ENCODE data around the gene WDR1.

WDR1 gene

DNA sequence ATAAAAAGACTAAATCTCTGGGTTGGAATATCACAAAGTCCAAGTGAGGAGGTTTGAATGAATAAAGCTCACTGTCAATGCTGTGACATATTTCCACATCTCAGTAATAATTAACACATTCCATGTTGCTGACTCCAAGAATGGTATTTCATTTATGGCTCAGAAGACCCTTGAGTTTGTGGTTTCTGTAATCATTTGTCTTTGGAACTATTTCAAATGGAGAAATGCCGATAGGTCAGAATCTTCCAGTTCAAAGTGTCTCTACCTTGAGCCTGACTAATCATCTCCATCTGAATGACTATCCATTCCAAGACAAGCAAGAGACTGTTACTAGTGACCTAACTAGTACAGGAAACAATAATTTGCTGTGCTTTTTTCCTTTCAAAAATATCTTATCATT, 71.1 kb downstream of the WDR1 start:
- H3K36me3 ChIP-seq = no peaks in the 10 kb centered on the region
- peak overlapping the region; percentile 64 for H3K27ac ChIP-seq
- peaks cover 25 to 54% of the 10 kb centered on the region in 2 experiments for H3K4me1 ChIP-seq (ENCODE audit: control insufficient read depth in 1 of 2, insufficient read depth in 1 of 2, low read depth in 1 of 2, low read length in 1 of 2)
- TF ChIP-seq, protein P1, sequence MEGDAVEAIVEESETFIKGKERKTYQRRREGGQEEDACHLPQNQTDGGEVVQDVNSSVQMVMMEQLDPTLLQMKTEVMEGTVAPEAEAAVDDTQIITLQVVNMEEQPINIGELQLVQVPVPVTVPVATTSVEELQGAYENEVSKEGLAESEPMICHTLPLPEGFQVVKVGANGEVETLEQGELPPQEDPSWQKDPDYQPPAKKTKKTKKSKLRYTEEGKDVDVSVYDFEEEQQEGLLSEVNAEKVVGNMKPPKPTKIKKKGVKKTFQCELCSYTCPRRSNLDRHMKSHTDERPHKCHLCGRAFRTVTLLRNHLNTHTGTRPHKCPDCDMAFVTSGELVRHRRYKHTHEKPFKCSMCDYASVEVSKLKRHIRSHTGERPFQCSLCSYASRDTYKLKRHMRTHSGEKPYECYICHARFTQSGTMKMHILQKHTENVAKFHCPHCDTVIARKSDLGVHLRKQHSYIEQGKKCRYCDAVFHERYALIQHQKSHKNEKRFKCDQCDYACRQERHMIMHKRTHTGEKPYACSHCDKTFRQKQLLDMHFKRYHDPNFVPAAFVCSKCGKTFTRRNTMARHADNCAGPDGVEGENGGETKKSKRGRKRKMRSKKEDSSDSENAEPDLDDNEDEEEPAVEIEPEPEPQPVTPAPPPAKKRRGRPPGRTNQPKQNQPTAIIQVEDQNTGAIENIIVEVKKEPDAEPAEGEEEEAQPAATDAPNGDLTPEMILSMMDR (IDR thresholded peaks at IDR 0.05) = no peak
- H3K4me3 ChIP-seq (ENCODE audit: low read depth in 1 of 2, low read length in 1 of 2) = no peak overlapping the region
- no peaks in the 10 kb centered on the region for H3K9me3 ChIP-seq
- peaks cover 6% of the 10 kb centered on the region for H3K27me3 ChIP-seq

DNA sequence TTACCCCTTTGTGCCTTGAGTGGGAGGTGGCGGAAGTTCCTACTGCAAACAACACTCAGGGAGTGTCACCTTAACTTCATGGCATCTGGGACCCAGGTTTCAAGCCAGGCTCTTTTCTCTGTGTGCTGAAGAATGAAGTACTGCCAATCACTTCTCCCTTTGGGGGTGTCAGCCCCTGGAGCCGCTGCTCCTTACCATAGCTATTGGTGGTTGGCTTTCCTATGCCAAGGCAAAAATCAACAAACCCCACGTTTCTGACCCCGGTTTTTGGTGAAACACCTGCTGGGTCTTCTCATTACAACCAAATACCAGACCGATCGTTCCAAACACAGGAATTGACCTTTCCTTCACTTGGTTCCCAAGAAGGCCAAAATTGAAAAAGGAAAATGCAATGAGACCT, 75.6 kb downstream of the WDR1 start:
- Histone ChIP-seq H3K4me3 (ENCODE audit: low read depth in 1 of 2, low read length in 1 of 2) (no peak overlapping the region), H3K36me3 (no peaks in the 10 kb centered on the region), H3K9me3 (no peaks in the 10 kb centered on the region), H3K27me3 (no peaks in the 10 kb centered on the region), H3K4me1 (ENCODE audit: control insufficient read depth in 1 of 2, insufficient read depth in 1 of 2, low read depth in 1 of 2, low read length in 1 of 2) (peaks cover 0 to 21% of the 10 kb centered on the region in 2 experiments), H3K27ac (no peak overlapping the region)
- TF ChIP-seq, protein P1 (IDR thresholded peaks at IDR 0.05) = no peak

DNA sequence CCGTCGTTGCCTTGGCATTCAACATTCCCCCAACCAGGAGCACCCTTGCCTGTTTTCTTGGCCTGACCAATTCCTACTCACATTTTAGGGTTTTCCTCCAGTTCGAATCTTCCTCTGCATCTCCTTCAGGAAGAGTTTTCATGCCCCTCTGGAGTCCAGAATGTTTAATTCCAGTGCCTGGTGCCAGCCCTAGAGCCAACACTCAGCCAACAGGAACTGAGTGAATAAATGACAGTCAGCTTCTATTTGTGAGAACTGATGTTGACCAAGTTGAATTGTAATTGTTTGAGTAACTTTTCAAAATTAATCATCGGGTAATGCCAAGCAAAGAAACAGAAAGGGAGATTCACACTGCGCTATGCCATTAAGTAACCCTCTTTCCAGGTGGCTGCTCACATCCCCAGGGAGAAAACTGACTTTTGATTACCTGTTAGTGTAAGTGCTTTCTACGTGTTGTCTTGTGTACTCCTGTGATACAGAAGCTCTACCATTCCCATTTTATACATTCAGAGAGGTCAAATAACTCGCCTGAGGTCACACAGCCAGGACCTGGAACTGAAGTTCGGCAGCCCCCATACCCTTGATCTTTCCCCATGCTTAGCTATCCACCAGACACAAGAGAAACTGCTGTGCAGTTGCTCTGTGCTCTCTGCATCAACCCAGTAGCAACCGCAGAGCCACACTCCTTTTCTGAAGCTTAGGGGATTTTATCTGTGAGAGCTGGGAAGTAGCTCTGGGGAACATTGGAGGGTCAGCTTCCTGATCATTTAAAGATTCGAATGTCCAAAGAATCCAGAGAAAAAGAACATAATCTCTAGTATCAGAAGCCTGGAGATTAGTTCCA, 76.3 kb downstream of the WDR1 start:
- Histone ChIP-seq H3K27me3 (no peaks in the 10 kb centered on the region), H3K4me3 (ENCODE audit: low read depth in 1 of 2, low read length in 1 of 2) (no peak overlapping the region), H3K4me1 (ENCODE audit: control insufficient read depth in 1 of 2, insufficient read depth in 1 of 2, low read depth in 1 of 2, low read length in 1 of 2) (peaks cover 0 to 13% of the 10 kb centered on the region in 2 experiments), H3K9me3 (no peaks in the 10 kb centered on the region), H3K36me3 (no peaks in the 10 kb centered on the region), H3K27ac (no peak overlapping the region)
- TF ChIP-seq, protein P1 (IDR thresholded peaks at IDR 0.05) = no peak

DNA sequence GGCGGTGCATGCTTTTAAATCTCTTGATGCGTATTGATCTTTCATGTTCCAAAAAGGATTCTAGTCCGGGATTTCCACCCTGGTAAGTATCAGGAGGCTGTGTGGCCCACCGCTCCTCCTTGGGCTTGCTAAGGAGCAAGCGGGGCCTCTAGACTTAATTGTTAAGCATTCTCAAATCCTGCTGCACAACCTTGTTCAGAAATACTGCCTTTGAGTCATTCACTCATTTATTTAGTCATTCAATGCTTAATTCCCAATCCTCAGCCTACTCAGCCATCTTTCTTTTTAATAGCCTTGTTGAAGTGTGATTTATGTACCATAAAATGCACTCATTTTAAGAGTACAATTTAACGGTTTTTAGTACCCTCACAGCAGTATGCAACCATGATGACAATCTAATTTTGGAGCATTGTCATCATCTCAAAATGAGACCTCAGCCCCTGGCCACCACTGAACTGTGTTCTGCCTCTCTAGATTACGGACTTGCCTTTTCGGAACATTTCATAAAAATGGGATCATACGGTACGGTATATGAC, 79.7 kb downstream of the WDR1 start:
- H3K27ac ChIP-seq = no peak overlapping the region
- no peak overlapping the region for H3K4me3 ChIP-seq (ENCODE audit: low read depth in 1 of 2, low read length in 1 of 2)
- no peaks in the 10 kb centered on the region for H3K9me3 ChIP-seq
- no peaks in the 10 kb centered on the region for H3K36me3 ChIP-seq
- TF ChIP-seq, protein P1 (IDR thresholded peaks at IDR 0.05) = no peak
- no peaks in the 10 kb centered on the region for H3K27me3 ChIP-seq
- peaks cover 17% of the 10 kb centered on the region in 2 experiments for H3K4me1 ChIP-seq (ENCODE audit: control insufficient read depth in 1 of 2, insufficient read depth in 1 of 2, low read depth in 1 of 2, low read length in 1 of 2)

- Histone ChIP-seq H3K27me3 (no peaks in the 10 kb centered on the region), H3K9me3 (no peaks in the 10 kb centered on the region), H3K27ac (no peak overlapping the region), H3K36me3 (no peaks in the 10 kb centered on the region), H3K4me1 (ENCODE audit: control insufficient read depth in 1 of 2, insufficient read depth in 1 of 2, low read depth in 1 of 2, low read length in 1 of 2) (peaks cover 18 to 28% of the 10 kb centered on the region in 2 experiments), H3K4me3 (ENCODE audit: low read depth in 1 of 2, low read length in 1 of 2) (no peak overlapping the region)
- TF ChIP-seq, protein P1 (IDR thresholded peaks at IDR 0.05) = no peak
These were observed 81.5 kb downstream of the WDR1 start for GRCh38 chr4:10035130-10035529.
